Activated CD4-positive, CD25-positive, alpha-beta regulatory T cell treated with anti-CD3 and anti-CD28 coated beads, Interleukin-2, amount 50 U/mL, for 72 hours (primary cell): Measurements from ENCODE around the gene ZNF148.

Experiments used
- DNase-seq: peaks from one replicate; pipeline ENCODE4 v3.0.0; 2021

Gene ZNF148

GRCh38 chr3:125212509-125213363 lies 162.4 kb downstream of the ZNF148 start, which contains the start of gene SLC12A8:
TSS of gene SLC12A8 (minus strand) at chr3:125212748. CDS start at chr3:125211349, 1,399 bp downstream.
- no peak for DNase-seq

DNA sequence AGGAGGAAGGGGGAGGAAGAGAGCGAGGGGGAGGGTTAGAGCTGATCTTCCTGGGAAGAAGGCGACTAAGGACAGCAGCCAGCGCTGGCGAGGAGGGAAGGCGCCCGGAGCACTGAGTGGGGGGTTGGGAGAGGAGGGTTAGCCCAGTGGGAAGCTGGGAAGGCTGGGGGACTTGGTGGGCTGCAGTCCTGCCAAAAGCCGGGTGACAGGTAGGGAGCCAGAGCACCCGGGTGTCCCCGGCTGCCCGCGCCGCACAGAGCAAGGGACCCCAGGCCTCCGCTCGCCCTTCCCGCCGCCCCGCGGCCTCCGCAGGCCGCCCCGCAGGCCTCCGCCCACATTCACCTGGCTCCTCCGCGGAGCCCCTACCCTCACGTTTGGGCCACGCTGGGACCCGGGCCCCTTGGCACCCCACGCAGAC lies 163.0 kb downstream of the ZNF148 start:
- no peak for DNase-seq

- DNase-seq = no peak
Observed at GRCh38 chr3:125211523-125212090, 163.5 kb downstream of the ZNF148 start.

DNA sequence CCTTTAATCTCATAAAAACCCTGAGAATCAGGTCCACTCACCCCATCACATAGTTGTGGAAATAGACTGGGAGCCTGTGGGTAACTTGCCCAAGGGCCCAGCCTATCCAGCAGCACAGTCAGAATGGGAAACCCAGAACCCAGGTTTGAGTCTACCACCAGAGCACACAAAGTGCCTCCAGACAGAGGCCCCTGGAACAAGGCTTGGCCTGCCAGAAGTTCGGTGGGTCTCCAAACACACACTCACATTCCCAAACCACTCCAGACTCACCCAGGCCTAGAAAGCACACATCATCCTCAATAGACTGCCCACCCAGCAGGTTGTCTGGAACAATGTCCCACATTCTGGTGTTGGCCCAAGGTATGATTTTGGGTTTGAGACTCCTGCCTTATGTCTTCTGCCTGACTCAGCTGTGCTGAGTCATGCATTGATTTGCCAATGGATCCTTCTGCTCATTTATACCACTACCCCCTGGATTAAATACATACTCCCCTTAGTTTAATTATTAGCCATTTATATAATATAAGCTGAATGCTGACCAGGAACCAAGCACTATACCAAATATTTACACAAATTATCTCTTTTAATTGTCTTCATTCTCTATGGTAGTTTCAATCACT lies 167.1 kb downstream of the ZNF148 start:
- no peak for DNase-seq

DNA sequence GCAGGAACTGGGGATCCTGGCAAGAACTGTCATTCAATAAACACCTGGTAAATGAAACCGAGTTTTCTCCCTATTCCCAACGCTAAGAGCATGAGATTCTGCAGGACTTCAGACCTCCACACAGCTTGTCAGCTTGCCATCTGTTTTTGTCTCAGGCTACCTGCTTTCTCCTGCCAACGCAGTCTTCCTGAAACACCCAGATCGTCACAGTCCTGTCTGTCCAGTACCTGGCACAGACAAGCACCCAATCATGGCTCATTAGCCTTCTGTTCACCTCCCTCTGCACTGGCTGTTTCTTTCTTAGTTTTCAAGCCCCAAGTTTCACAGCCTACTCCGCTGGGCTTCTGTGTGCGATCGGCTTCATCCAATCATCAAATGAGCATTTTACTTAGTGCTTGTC lies 167.6 kb downstream of the ZNF148 start:
- DNase-seq = no peak

- DNase-seq = no peak
Observed at GRCh38 chr3:125206934-125207333, 168.2 kb downstream of the ZNF148 start.

GRCh38 chr3:125203731-125204130 lies 171.4 kb downstream of the ZNF148 start:
- no peak for DNase-seq

GRCh38 chr3:125202197-125202596 lies 172.9 kb downstream of the ZNF148 start:
- no peak for DNase-seq

DNA sequence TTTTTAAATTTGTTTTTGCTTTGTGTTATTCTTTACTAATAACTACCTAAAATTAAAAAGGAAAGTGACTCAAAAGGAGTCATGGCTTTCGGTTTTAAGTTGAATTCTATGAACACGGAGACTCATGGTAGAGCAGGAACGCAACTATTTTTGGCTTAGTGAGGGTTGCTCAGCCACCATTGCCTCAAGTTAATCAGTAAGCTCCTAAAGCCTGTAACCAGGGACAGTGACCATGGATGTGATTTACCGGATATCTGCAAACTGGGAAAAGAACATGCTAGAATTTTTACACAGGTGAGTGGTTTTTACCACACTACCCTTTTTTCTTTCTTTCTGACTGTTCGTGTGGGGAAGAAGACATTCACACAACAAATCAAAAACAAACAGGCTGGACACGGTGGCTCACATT lies 174.4 kb downstream of the ZNF148 start:
- no peak for DNase-seq

GRCh38 chr3:125194849-125195601 lies 180.1 kb downstream of the ZNF148 start:
- no peak for DNase-seq

DNA sequence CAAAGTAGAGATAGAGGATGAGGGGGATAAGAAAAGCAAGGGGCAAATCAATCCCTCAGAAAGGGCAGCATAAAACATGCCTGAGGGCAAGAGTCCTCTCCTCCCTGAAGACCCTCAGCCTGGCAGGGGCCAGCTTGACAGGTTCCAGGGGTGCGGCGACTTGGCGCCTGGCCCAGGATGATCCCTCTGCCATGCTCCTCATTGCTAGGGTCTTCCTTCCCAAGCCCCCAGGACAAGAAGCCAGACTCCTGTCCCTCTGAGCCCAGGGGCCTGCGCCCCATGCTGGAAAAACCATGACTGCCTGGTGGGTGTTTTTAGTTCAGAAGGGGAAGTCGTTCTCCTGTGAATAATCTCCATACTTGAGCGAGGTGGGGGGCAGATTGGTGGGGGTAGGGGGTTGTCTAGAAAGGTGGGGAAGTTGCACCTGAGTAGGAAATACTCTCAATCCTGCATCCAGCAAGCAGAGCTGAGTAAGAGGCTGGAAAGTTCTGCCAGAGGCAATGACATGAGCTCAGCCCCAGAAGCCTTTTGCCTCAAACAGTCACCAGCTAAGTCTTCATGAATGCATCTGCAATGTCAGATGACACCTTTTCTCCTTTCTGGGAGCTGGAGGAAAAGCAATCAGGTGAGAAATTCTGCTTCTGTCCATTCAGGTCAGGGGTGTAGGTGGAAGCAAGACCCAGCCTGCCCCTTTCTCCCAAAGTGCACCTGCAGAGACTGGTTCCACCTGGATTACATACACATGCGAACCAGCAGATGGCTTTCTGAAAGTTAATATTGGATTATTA lies 180.9 kb downstream of the ZNF148 start:
- DNase-seq = no peak

DNA sequence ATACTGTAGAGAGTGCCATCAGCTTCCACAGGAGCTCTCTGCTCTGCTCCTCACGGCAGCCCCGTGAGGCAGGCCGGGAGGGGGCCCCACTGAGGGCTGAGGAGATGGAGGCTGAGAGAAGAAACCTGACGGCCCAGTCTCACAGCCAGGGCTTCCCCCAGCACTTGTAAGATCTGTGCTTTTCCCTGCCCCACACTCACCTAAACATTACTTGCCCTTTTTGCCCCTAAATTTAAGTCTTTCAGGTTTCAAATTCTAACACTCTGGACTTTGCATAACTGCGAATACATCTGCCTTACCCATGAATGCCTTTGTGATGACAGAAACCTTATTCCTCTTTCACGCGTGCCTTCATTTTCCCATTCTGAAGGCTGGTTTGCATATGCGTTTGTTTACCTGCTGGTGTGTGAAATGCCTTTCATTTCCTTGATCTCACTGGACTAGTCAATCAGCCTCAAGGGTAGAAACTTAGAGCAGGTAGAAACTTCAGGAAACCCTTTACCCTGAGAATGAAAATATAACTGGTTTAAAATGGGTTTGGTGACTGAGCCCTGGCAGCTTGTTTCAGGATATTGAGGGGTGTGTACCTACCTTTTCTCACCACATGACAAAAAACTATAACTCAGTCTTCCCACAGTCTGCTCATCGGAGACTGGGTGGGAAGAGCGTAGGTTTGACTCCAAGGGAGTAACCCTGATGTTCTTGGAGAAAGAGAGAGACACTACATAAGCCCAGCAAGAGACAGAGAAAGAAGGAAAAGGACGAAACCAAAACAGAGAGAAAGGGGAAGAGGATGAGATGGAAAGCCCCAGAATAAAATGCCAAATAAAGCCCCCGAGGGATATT lies 182.7 kb downstream of the ZNF148 start:
- no peak for DNase-seq

- no peak for DNase-seq
Observed at GRCh38 chr3:125191730-125192129, 183.4 kb downstream of the ZNF148 start.

GRCh38 chr3:125191256-125191655 lies 183.9 kb downstream of the ZNF148 start:
- DNase-seq = no peak

DNA sequence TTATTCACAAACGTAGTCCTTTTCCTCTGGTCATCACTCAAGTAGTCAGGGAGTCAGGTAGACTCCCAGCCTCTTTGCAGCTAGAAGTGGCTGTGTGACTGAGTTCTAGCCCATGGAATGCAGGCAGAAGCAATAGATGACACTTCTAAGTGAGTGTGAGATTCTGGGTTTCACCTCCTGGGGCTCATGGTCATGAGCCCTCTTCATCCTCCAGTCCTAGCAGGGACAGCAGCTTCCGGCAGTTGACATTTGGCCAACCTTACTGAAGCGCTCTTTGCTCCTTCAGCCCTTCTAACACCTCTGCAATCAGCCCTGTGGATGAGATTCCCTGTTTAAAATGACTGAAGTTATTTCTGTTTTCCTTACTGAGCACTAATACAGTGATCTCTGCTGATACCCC lies 184.3 kb downstream of the ZNF148 start:
- no peak for DNase-seq

GRCh38 chr3:125189378-125190165 lies 185.6 kb downstream of the ZNF148 start:
- no peak for DNase-seq

DNA sequence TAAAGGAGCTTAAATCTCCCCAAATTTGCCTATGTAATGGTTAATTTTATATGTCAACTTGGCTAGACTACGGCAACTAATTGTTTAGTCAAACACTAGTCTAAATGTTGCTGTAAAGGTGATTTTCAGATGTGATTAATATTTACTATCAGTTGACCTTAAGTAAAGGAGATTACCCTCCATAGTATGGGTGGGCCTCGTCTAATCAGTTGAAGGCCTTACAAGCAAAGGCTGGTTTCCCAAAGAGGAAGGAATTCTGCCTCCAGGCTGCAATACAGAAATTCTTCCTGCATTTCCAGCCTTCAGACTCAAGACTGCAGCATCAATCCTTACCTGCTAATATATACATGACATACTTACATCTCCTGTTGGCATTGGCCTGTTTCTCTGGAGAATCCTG lies 186.2 kb downstream of the ZNF148 start:
- no peak for DNase-seq

- DNase-seq = no peak
Observed at GRCh38 chr3:125187599-125187910, 187.6 kb downstream of the ZNF148 start.

GRCh38 chr3:125186800-125187598 lies 188.1 kb downstream of the ZNF148 start:
- DNase-seq = no peak

GRCh38 chr3:125186261-125186787 lies 188.8 kb downstream of the ZNF148 start:
- DNase-seq = no peak
